A673 (cell line): ENCODE data around the gene CERS2. TPM values are rescaled to one million over a fixed set of nuclear protein-coding genes. Genes with fewer than 3 reads are reported as not detected.

Experiments used
- BruUV-seq: library from RNA; stranded (reverse); fragments of 400-500 nt; replicated peaks from 2 replicates; lab custom pipeline; 2021; lab: Mats Ljungman, UMichigan
- CTCF ChIA-PET: fragments of 300-600 bp; sonication (Branson Sonifier 250); formaldehyde crosslinking; loops from one replicate; lab custom pipeline; 2022; ENCODE audit warnings: antibody characterized with exemption; lab: Charles Lee
- POLR2A ChIA-PET: fragments of 300-600 bp; sonication (Branson Sonifier 250); formaldehyde crosslinking; loops from one replicate; lab custom pipeline; 2022; ENCODE audit warnings: antibody characterized with exemption; ENCODE audit not compliant: low non-redundant PET; lab: Charles Lee
- DNase-seq: peaks from one replicate; pipeline ENCODE4 v3.0.0-alpha.2; 2015; ENCODE audit warnings: low spot score
- H3K27ac ChIP-seq: fragments of 200-600 bp; sonication (generic); 2 replicates; pipeline ENCODE4 v1.5.1; 2016; ENCODE audit warnings: mixed run types, low read depth, mild to moderate bottlenecking, mixed read lengths, antibody characterized with exemption, low read length; ENCODE audit not compliant: poor library complexity, severe bottlenecking
- H3K27me3 ChIP-seq: fragments of 200-600 bp; sonication (generic); replicated peaks from 2 replicates; pipeline ENCODE4 v1.6.1; 2017; ENCODE audit warnings: mixed run types, low read depth, mild to moderate bottlenecking, mixed read lengths, antibody characterized with exemption, low read length; ENCODE audit not compliant: insufficient read depth, poor library complexity
- H3K36me3 ChIP-seq: fragments of 200-600 bp; sonication (generic); 2 replicates; pipeline ENCODE4 v1.6.1; 2016; ENCODE audit warnings: mixed run types, mild to moderate bottlenecking, mixed read lengths, antibody characterized with exemption, low read length; ENCODE audit not compliant: insufficient read depth, poor library complexity, severe bottlenecking
- H3K4me1 ChIP-seq: fragments of 200-600 bp; sonication (generic); 2 replicates; pipeline ENCODE4 v1.6.1; 2017; ENCODE audit warnings: mixed run types, mild to moderate bottlenecking, mixed read lengths, antibody characterized with exemption, low read length; ENCODE audit not compliant: insufficient read depth, poor library complexity, severe bottlenecking
- H3K4me3 ChIP-seq: fragments of 200-600 bp; sonication (generic); 2 replicates; pipeline ENCODE4 v1.5.1; 2016; ENCODE audit warnings: low read depth, mixed run types, mild to moderate bottlenecking, mixed read lengths, low read length; ENCODE audit not compliant: poor library complexity, severe bottlenecking
- H3K9me3 ChIP-seq: fragments of 200-600 bp; sonication (generic); 2 replicates; pipeline ENCODE4 v1.6.1; 2016; ENCODE audit warnings: mixed run types, low read depth, mild to moderate bottlenecking, mixed read lengths, antibody characterized with exemption, low read length; ENCODE audit not compliant: poor library complexity, severe bottlenecking
- EZH2 ChIP-seq: fragments of 200-600 bp; sonication (generic); IDR thresholded peaks from 2 replicates; pipeline ENCODE4 v1.6.1; 2017; ENCODE audit warnings: borderline replicate concordance, low read depth, mild to moderate bottlenecking, mixed read lengths, antibody characterized with exemption, low read length; ENCODE audit not compliant: poor library complexity, severe bottlenecking
- intact Hi-C: fragments of 100-400 bp; cut with micrococcal nuclease; formaldehyde crosslinking; loops from one replicate; pipeline ENCODE4 v1.10.0; 2022; ENCODE audit not compliant: unreplicated experiment
- total RNA-seq: library from RNA; stranded (reverse); gene quantifications from 2 replicates; pipeline ENCODE4 v1.2.3, GENCODE V29; 2021
- TF ChIP-seq, protein P1 (sequence below): fragments of 300-800, 200-600 bp; sonication (generic); conservative IDR thresholded peaks from 2 replicates; pipeline ENCODE4 v1.5.1; 2017; ENCODE audit warnings: low read depth, mild to moderate bottlenecking, antibody characterized with exemption, low read length, moderate library complexity, mixed read lengths

CERS2 gene
- total RNA-seq, 1 experiment from 2014 or later: 239 TPM

DNA sequence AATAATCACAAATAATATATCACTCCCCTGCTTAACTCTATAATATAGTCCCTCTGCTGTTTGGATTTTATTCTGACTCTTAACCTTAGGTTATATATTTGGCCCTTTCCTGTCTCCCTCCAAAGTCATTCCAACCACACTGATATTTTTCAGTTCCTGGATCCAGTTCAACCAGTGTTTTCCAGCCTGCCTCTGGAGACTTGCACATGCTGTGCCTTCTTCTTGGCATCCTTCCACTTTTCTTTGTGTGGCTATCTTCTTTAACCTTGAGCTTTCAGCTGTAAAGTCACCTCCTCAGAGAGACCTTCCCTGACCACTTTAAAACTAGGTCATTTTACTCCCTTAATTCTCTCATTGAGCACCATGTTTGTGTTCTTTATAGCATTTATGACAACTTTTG lies 19.4 kb downstream of the CERS2 start:
- intact Hi-C loops: no loop called here
- TF ChIP-seq, protein P1, sequence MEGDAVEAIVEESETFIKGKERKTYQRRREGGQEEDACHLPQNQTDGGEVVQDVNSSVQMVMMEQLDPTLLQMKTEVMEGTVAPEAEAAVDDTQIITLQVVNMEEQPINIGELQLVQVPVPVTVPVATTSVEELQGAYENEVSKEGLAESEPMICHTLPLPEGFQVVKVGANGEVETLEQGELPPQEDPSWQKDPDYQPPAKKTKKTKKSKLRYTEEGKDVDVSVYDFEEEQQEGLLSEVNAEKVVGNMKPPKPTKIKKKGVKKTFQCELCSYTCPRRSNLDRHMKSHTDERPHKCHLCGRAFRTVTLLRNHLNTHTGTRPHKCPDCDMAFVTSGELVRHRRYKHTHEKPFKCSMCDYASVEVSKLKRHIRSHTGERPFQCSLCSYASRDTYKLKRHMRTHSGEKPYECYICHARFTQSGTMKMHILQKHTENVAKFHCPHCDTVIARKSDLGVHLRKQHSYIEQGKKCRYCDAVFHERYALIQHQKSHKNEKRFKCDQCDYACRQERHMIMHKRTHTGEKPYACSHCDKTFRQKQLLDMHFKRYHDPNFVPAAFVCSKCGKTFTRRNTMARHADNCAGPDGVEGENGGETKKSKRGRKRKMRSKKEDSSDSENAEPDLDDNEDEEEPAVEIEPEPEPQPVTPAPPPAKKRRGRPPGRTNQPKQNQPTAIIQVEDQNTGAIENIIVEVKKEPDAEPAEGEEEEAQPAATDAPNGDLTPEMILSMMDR: no peak
- no peak for TF ChIP-seq EZH2
- no peaks in the 10 kb centered on the region for H3K4me1 ChIP-seq
- no peaks in the 10 kb centered on the region for H3K9me3 ChIP-seq
- ChIA-PET POLR2A (no interaction called here), CTCF (no interaction called here)
- BruUV-seq: no TSS peak
- H3K4me3 ChIP-seq: no peak overlapping the region
- DNase-seq: no peak
- no peak overlapping the region for H3K27ac ChIP-seq
- no peaks in the 10 kb centered on the region for H3K27me3 ChIP-seq
- peaks cover 59% of the 10 kb centered on the region for H3K36me3 ChIP-seq

DNA sequence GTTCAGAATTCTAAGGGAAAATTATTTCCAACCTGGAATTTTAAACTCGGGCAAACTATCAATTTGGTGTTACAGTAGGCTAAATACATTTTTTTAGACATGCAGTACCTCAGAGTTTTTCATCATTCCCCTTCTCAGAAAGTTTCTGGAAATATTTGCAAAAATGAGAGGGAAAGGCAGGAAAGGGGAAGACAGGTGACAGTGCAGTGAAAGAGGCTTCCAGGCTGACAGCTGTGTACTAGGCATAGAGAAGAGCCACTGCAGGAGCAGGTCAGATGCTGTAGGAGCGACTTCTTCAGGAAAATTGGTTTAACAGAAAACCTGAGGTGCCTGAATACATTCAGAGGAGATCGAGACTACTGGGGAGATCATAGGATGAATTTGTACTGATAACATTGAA lies 19.9 kb downstream of the CERS2 start:
- intact Hi-C loops: no loop called here
- Histone ChIP-seq H3K9me3 (no peaks in the 10 kb centered on the region), H3K36me3 (peaks cover 57% of the 10 kb centered on the region), H3K27ac (no peak overlapping the region), H3K4me1 (no peaks in the 10 kb centered on the region), H3K4me3 (no peak overlapping the region), H3K27me3 (no peaks in the 10 kb centered on the region)
- TF ChIP-seq, protein P1: no peak
- no peak for TF ChIP-seq EZH2
- ChIA-PET CTCF (no interaction called here), POLR2A (no interaction called here)
- no peak for DNase-seq
- BruUV-seq: no TSS peak

DNA sequence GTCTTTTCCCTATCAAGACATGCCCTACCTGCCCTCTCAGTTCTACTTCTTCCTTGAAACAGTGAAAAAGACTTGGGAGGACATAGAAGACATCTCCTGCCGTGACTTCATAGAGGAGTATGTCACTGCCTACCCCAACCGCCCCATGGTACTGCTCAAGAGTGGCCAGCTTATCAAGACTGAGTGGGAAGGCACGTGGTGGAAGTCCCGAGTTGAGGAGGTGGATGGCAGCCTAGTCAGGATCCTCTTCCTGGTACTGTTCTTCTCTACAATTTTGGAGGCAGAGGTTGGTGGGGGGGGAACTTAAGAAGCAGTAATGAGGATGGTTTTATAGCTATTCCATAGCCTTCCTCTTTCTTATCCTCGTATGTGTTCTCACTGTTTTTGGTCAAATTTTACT lies 29.8 kb downstream of the CERS2 start:
- BruUV-seq: no TSS peak
- CTCF ChIA-PET: no interaction called here
- TF ChIP-seq EZH2: no peak
- TF ChIP-seq, protein P1: no peak
- peaks cover 82% of the 10 kb centered on the region for H3K36me3 ChIP-seq
- H3K27me3 ChIP-seq: no peaks in the 10 kb centered on the region
- no peak overlapping the region for H3K27ac ChIP-seq
- DNase-seq: no peak
- H3K4me1 ChIP-seq: no peaks in the 10 kb centered on the region
- no peaks in the 10 kb centered on the region for H3K9me3 ChIP-seq
- H3K4me3 ChIP-seq: no peak overlapping the region
- POLR2A ChIA-PET: no interaction called here
- intact Hi-C loops: no loop called here
